ENCODE data around the gene SLC25A13.

Gene SLC25A13

DNA sequence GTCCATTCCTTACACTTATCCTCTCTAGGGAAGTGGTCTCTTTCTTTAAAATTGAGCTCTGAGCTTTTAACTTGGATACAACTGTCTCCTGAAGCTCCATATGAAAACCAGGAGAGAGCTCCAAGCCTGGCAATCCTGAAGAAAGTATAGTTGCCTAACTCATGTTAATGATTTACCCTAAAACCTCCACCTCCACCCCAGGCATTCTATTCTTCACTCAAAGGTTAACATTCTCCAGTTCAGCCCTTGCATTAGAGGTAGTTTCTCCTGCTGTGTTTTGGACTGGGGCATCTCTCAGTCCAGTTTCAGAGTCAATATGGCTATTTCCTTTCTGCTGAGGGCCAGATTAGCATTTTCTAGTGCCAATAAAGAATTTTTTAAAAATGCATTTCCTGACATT is 195.5 kb downstream of the SLC25A13 start:
- H3K4me3 ChIP-seq (ENCODE audit: low read depth, low read length), result no peak overlapping the region
- no peak for DNase-seq (ENCODE audit: low read depth)
- TF ChIP-seq, protein P1, sequence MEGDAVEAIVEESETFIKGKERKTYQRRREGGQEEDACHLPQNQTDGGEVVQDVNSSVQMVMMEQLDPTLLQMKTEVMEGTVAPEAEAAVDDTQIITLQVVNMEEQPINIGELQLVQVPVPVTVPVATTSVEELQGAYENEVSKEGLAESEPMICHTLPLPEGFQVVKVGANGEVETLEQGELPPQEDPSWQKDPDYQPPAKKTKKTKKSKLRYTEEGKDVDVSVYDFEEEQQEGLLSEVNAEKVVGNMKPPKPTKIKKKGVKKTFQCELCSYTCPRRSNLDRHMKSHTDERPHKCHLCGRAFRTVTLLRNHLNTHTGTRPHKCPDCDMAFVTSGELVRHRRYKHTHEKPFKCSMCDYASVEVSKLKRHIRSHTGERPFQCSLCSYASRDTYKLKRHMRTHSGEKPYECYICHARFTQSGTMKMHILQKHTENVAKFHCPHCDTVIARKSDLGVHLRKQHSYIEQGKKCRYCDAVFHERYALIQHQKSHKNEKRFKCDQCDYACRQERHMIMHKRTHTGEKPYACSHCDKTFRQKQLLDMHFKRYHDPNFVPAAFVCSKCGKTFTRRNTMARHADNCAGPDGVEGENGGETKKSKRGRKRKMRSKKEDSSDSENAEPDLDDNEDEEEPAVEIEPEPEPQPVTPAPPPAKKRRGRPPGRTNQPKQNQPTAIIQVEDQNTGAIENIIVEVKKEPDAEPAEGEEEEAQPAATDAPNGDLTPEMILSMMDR (IDR thresholded peaks at IDR 0.05; ENCODE audit: insufficient read depth, low read depth, low read length, missing control alignments), result no peak

DNA sequence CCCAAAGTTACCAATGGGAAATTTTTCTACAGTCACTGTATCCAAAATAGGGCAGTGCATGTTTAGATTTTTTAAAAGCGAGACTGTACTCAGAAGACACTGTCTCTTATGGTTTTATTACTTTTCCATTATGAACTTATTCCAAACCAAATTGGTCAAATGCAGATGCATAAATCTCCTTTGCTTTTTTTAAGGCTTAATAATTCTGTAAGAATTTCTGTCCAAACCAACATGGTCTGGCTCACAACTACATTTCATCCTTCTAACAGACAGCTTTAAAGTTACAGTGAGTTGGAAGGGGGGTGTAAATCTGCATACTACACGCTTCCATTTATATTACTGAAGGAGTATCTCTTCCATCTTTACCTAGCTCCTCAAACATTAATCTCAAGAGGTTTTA is 199.2 kb downstream of the SLC25A13 start:
- TF ChIP-seq, protein P1 (IDR thresholded peaks at IDR 0.05; ENCODE audit: insufficient read depth, low read depth, low read length, missing control alignments), result no peak
- DNase-seq (ENCODE audit: low read depth), result no peak
- no peak overlapping the region for H3K4me3 ChIP-seq (ENCODE audit: low read depth, low read length)

DNA sequence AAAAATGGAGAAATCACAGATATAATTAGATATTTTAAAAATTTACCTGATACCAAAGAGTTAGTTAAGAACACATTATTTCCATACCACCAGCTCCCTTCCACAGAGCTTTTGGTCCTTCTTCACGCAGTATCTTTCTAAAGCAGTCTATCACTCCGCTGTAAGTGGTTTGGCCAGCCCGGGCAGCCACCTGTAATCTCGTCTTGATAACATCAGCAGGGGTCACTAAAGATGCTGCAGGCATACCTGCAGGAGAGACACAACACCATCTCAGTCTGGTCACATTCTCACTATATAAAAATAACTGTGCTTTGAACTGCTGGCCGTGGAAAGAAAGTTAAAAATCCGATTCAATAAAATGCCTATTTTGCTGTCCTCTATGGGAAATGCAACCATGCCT is 200.1 kb downstream of the SLC25A13 start:
- no peak overlapping the region for H3K4me3 ChIP-seq (ENCODE audit: low read depth, low read length)
- DNase-seq (ENCODE audit: low read depth), result no peak
- TF ChIP-seq, protein P1 (IDR thresholded peaks at IDR 0.05; ENCODE audit: insufficient read depth, low read depth, low read length, missing control alignments), result no peak

GRCh38 chr7:96120445-96121225 is 201.3 kb downstream of the SLC25A13 start:
- no peak for DNase-seq (ENCODE audit: low read depth)
- H3K4me3 ChIP-seq (ENCODE audit: low read depth, low read length), result no peak overlapping the region
- TF ChIP-seq, protein P1 (IDR thresholded peaks at IDR 0.05; ENCODE audit: insufficient read depth, low read depth, low read length, missing control alignments), result no peak

DNA sequence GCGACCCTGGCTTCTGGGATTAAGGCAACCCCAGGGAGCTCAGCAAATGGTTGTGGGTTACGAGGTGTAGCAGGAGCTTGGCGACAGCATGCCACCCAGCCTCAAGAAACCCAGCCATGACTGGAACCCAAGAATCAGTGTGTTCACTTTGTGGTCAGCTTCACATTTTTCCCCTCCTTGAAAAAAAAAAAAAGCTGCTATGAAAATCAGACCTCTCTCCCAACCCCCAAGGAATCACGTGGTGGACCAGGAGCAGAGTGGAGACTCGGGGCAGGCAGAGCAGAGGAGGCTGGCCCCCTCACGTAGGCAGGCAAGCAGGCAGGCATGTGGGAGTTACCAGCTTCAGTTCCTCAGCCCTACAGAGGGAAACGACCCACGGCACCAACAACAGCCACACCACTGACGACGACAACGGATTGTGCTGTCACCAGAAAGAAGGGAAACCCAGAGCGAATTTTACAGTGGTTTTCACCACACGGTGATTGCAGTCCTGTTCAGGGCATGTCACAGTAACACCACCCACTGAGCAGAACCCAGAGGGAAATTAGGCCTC is 203.4 kb downstream of the SLC25A13 start:
- H3K4me3 ChIP-seq (ENCODE audit: low read depth, low read length), result no peak overlapping the region
- TF ChIP-seq, protein P1 (IDR thresholded peaks at IDR 0.05; ENCODE audit: insufficient read depth, low read depth, low read length, missing control alignments), result no peak
- DNase-seq (ENCODE audit: low read depth), result no peak

DNA sequence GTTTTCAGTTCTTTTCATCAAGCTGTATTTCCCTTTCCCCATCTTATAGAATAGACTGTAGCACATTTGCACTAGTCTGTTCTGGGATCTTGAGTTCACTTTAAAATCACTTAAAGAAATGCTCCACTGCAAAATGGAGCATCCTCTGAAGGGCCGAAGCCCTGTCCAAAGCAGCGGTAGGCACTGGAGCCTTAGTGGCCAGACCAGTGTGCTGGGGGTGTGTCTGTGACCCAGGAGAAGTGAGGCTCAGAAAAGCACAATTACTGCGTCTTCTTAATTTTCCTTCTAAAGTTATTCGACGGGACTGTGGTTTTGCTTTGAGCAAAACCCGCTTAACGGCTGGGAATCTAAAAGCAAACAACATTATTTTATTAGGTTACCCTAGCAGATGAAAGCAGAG is 205.7 kb downstream of the SLC25A13 start:
- DNase-seq (ENCODE audit: low read depth), result no peak
- TF ChIP-seq, protein P1 (IDR thresholded peaks at IDR 0.05; ENCODE audit: insufficient read depth, low read depth, low read length, missing control alignments), result no peak
- no peak overlapping the region for H3K4me3 ChIP-seq (ENCODE audit: low read depth, low read length)
